HepG2 (cell line): Measurements from ENCODE around the gene GMEB2. TPM values are rescaled to one million over a fixed set of nuclear protein-coding genes. Genes with fewer than 3 reads are reported as not detected.
A peak's percentile ranks its signal among the peaks of the same experiment; 100 is the strongest.

Experiments used
- ARID3A ChIP-seq: IDR thresholded peaks from 2 replicates; pipeline ENCODE4 v1.6.1; 2012; ENCODE audit warnings: low read depth, low read length, improper control_type of control experiment
- CHD4 ChIP-seq: fragments of 200-600 bp; sonication (generic); IDR thresholded peaks from 2 replicates; pipeline ENCODE4 v1.7.0; 2017; ENCODE audit warnings: mild to moderate bottlenecking, low read length, borderline replicate concordance
- DNMT1 ChIP-seq: sonication (generic); formaldehyde crosslinking; IDR thresholded peaks from 2 replicates; pipeline ENCODE4 v1.5.1; 2020; ENCODE audit warnings: mild to moderate bottlenecking, missing genetic modification reagents
- ETS1 ChIP-seq: sonication (generic); formaldehyde crosslinking; IDR thresholded peaks from 2 replicates; pipeline ENCODE4 v1.4.0; 2020; ENCODE audit warnings: missing genetic modification reagents
- ETV6 ChIP-seq: sonication (generic); formaldehyde crosslinking; conservative IDR thresholded peaks from 2 replicates; pipeline ENCODE4 v1.4.0; 2020; ENCODE audit warnings: missing genetic modification reagents
- HDAC1 ChIP-seq: sonication (generic); formaldehyde crosslinking; IDR thresholded peaks from 2 replicates; pipeline ENCODE4 v1.5.1; 2020; ENCODE audit warnings: mild to moderate bottlenecking, missing genetic modification reagents
- HNF4A ChIP-seq: sonication (generic); formaldehyde crosslinking; IDR thresholded peaks from 2 replicates; pipeline ENCODE4 v1.4.0; 2020; ENCODE audit warnings: missing genetic modification reagents
- KLF16 ChIP-seq, 2 experiments: sonication (generic) in 1 of 2; formaldehyde crosslinking in 1 of 2; IDR thresholded peaks; 2 replicates each; pipeline versions ENCODE4 v1.6.1 to v1.8.0; 2016 to 2023; ENCODE audit warnings: missing genetic modification reagents in 2 of 2, missing compliant biosample characterization in 1 of 2
- NR2F1 ChIP-seq, 2 experiments: fragments of 450-650 bp in 1 of 2; formaldehyde crosslinking in 1 of 2; IDR thresholded peaks; 2 replicates each; pipeline versions ENCODE4 v1.5.0 to v1.6.1; 2016 to 2020; ENCODE audit warnings: mild to moderate bottlenecking in 1 of 2, missing compliant biosample characterization in 1 of 2, missing genetic modification reagents in 1 of 2, moderate library complexity in 1 of 2
- REPIN1 ChIP-seq: sonication (generic); formaldehyde crosslinking; IDR thresholded peaks from 2 replicates; pipeline ENCODE4 v1.8.0; 2022; ENCODE audit warnings: missing genetic modification reagents, low read depth, mild to moderate bottlenecking, borderline replicate concordance
- SOX5 ChIP-seq: IDR thresholded peaks from 2 replicates; pipeline ENCODE4 v1.6.1; 2016; ENCODE audit warnings: borderline replicate concordance
- SOX6 ChIP-seq, 2 experiments: fragments of 450-650 bp in 1 of 2; sonication (generic) in 1 of 2; formaldehyde crosslinking in 1 of 2; IDR thresholded peaks; 2 replicates each; pipeline versions ENCODE4 v1.4.0 to v1.6.1; 2017 to 2020; ENCODE audit warnings: antibody characterized with exemption in 1 of 2, mild to moderate bottlenecking in 1 of 2, missing genetic modification reagents in 1 of 2
- SRSF9 ChIP-seq: fragments of 200-400 bp; formaldehyde crosslinking; IDR thresholded peaks from 2 replicates; pipeline ENCODE4 v1.6.1; 2018; ENCODE audit warnings: borderline replicate concordance, mild to moderate bottlenecking, low read depth, low read length; ENCODE audit not compliant: insufficient read depth, poor library complexity, severe bottlenecking
- SRY ChIP-seq: sonication (generic); formaldehyde crosslinking; IDR thresholded peaks from 2 replicates; pipeline ENCODE4 v1.8.0; 2022; ENCODE audit warnings: mild to moderate bottlenecking, missing genetic modification reagents
- TEAD3 ChIP-seq: optimal IDR thresholded peaks from 2 replicates; pipeline ENCODE3; 2016; ENCODE audit warnings: borderline replicate concordance
- TP53 ChIP-seq: sonication (generic); formaldehyde crosslinking; conservative IDR thresholded peaks from 2 replicates; pipeline ENCODE4 v1.4.0; 2020; ENCODE audit warnings: missing genetic modification reagents
- ZBTB1 ChIP-seq: sonication (generic); formaldehyde crosslinking; IDR thresholded peaks from 2 replicates; pipeline ENCODE4 v1.4.0; 2020; ENCODE audit warnings: missing genetic modification reagents, borderline replicate concordance
- ZNF234 ChIP-seq: sonication (generic); formaldehyde crosslinking; conservative IDR thresholded peaks from 2 replicates; pipeline ENCODE4 v1.5.1; 2020; ENCODE audit warnings: mild to moderate bottlenecking, missing genetic modification reagents
- ZNF260 ChIP-seq: sonication (generic); formaldehyde crosslinking; IDR thresholded peaks from 2 replicates; pipeline ENCODE4 v1.4.0; 2020; ENCODE audit warnings: missing genetic modification reagents, low read depth, mild to moderate bottlenecking, borderline replicate concordance
- ZNF530 ChIP-seq: sonication (generic); formaldehyde crosslinking; IDR thresholded peaks from 2 replicates; pipeline ENCODE4 v1.5.0; 2020; ENCODE audit warnings: low read depth, mild to moderate bottlenecking, missing genetic modification reagents
- ZNF550 ChIP-seq: sonication (generic); formaldehyde crosslinking; IDR thresholded peaks from 2 replicates; pipeline ENCODE4 v1.4.0; 2020; ENCODE audit warnings: mild to moderate bottlenecking, missing genetic modification reagents, borderline replicate concordance
- ZNF615 ChIP-seq: sonication (generic); formaldehyde crosslinking; IDR thresholded peaks from 2 replicates; pipeline ENCODE4 v1.5.0; 2020; ENCODE audit warnings: mild to moderate bottlenecking, missing genetic modification reagents, borderline replicate concordance
- ZNF660 ChIP-seq: sonication (generic); formaldehyde crosslinking; IDR thresholded peaks from 2 replicates; pipeline ENCODE4 v1.5.1; 2020; ENCODE audit warnings: mild to moderate bottlenecking, low read depth, missing genetic modification reagents, borderline replicate concordance
- ZNF784 ChIP-seq: sonication (generic); formaldehyde crosslinking; IDR thresholded peaks from 2 replicates; pipeline ENCODE4 v1.5.1; 2020; ENCODE audit warnings: missing genetic modification reagents, mild to moderate bottlenecking, borderline replicate concordance
- ZNF83 ChIP-seq: sonication (generic); formaldehyde crosslinking; IDR thresholded peaks from 2 replicates; pipeline ENCODE4 v1.4.0; 2020; ENCODE audit warnings: missing genetic modification reagents, mild to moderate bottlenecking, borderline replicate concordance
- polyA plus RNA-seq, 8 experiments: library from polyadenylated mRNA; depleted of rRNA in 3 of 8; stranded (reverse) in 7 of 8; unstranded in 1 of 8; fragments of >200 nt; fragmentation: Illumina TruSeq in 4 of 8; extraction: Trizol in 4 of 8; gene quantifications; 2 replicates each; pipeline versions ENCODE4 v1.2.1 to v1.2.3, GENCODE V29; 2011 to 2016; ENCODE audit warnings: low read depth in 4 of 8, missing spikeins in 1 of 8, mixed read lengths in 1 of 8; ENCODE audit not compliant: insufficient read depth in 1 of 8
- total RNA-seq, 5 experiments: library from RNA; depleted of rRNA; stranded (reverse); fragments of >200 nt; fragmentation: Illumina TruSeq; extraction: Trizol; gene quantifications; 2 replicates each; pipeline ENCODE4 v1.2.3, GENCODE V29; 2016; ENCODE audit warnings: low read depth in 1 of 5

GMEB2 gene
- total and polyA plus RNA-seq, 2 of the 13 experiments (the other 11 are each of a cell fraction or from before 2014, with no cell fraction given), result 10.6 to 12.4 TPM

- TF ChIP-seq TEAD3 (CRISPR knock-in tag), result peak; percentile 17
- no peak for TF ChIP-seq ZNF660 (CRISPR knock-in tag)
- no peak for TF ChIP-seq DNMT1 (CRISPR knock-in tag)
- peak; percentile 81; the same call in 1 of the 2 replicates for TF ChIP-seq CHD4
- TF ChIP-seq SOX6 (IDR thresholded peaks at IDR 0.05), result no peak
- TF ChIP-seq SOX6 (CRISPR knock-in tag; IDR thresholded peaks at IDR 0.05), result peak; percentile 67
- no peak for TF ChIP-seq ZBTB1 (CRISPR knock-in tag)
- peak; percentile 90 to 98; a peak in 3 of 4 replicates for TF ChIP-seq KLF16 (CRISPR knock-in tag; IDR thresholded peaks at IDR 0.05)
- TF ChIP-seq ARID3A, result peak; percentile 98
- TF ChIP-seq TP53 (CRISPR knock-in tag), result peak; percentile 92
- TF ChIP-seq SRY, result 0 out of 2 replicates have a peak, but pooled peaks have one; percentile 71
- TF ChIP-seq ZNF530 (CRISPR knock-in tag), result no peak
- TF ChIP-seq ZNF260, result no peak
- peak; percentile 80 for TF ChIP-seq HNF4A (CRISPR knock-in tag)
- TF ChIP-seq ZNF615, result no peak; the same call in 1 of the 2 replicates
- no peak for TF ChIP-seq SRSF9
- TF ChIP-seq ZNF784 (CRISPR knock-in tag), result peak; percentile 75; the same call in 1 of the 2 replicates
- TF ChIP-seq ETS1 (CRISPR knock-in tag), result no peak; the same call in none of the 2 replicates
- peak; percentile 86 for TF ChIP-seq ETV6 (CRISPR knock-in tag)
- TF ChIP-seq ZNF550 (CRISPR knock-in tag), result no peak
- TF ChIP-seq HDAC1 (CRISPR knock-in tag), result peak; percentile 98
- peak; percentile 86 for TF ChIP-seq SOX5 (CRISPR knock-in tag)
- peak; percentile 26 to 52; a peak in 2 of 4 replicates for TF ChIP-seq NR2F1 (CRISPR knock-in tag; IDR thresholded peaks at IDR 0.05)
- TF ChIP-seq ZNF83 (CRISPR knock-in tag), result peak; percentile 73; the same call in 1 of the 2 replicates
- no peak for TF ChIP-seq ZNF234 (CRISPR knock-in tag)
- peak; percentile 99 for TF ChIP-seq REPIN1 (CRISPR knock-in tag)
Observed at GRCh38 chr20:63628246-63628975, 1.5 kb upstream of the GMEB2 start (continued).
